ENCODE data around the gene CEBPB. TPM values are rescaled to one million over a fixed set of nuclear protein-coding genes. Genes with fewer than 3 reads are reported as not detected.

CEBPB gene
- polyA plus RNA-seq, 1 donor (not counting 4 experiments of a cell fraction or from before 2014, with no cell fraction given), result 15.8 TPM

DNA sequence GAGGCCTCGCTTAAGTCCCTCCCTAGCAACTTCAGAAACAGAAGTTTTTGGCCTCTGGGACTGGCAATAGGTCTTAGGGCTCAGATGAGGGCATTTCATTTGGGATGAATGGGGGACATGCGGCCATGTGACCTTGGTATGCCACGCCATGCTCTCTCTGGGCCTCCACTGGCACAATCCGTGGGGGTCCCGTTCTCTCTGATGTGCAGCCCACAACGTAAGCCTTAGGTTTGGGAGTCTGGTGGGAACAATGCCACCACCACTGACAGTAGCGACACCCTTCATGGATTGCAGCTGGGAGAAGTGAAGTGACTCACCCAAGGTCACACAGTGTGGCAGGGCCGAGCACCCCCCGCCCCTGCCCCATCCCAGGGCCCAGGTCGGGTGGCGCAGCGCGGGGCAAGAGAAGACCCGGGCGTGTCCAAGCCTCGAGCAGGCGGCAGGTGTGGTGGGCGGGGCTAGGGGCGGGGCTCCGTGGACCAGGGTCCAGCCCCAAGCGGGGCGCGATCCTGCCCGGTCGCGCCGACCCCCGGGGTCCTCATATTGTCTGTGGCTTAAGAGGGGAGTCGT, 864 bp upstream of the CEBPB start:
- TF ChIP-seq EZH2 (IDR thresholded peaks at IDR 0.05; ENCODE audit: low read length) (no peak), CTCF (optimal IDR thresholded peaks at IDR 0.05 in 1 of 3, IDR thresholded peaks at IDR 0.05 in 1 of 3, conservative IDR thresholded peaks at IDR 0.05 in 1 of 3; ENCODE audit: extremely low read depth in 1 of 3, insufficient read depth in 2 of 3, low read length in 3 of 3) (no peak)
- Histone ChIP-seq H2AFZ (ENCODE audit: control insufficient read depth, low read length) (peak overlapping the region; percentile 56), H3K36me3 (ENCODE audit: control insufficient read depth in 2 of 2, extremely low read depth in 1 of 2, insufficient read depth in 2 of 2, low read length in 2 of 2) (peaks cover 2 to 18% of the 10 kb centered on the region in 2 experiments), H3K27ac (ENCODE audit: control insufficient read depth, insufficient read depth, low read length) (no peak overlapping the region), H4K20me1 (ENCODE audit: control insufficient read depth, extremely low read depth, insufficient read depth, low read length) (peaks cover 23% of the 10 kb centered on the region), H3K27me3 (ENCODE audit: control insufficient read depth, extremely low read depth, insufficient read depth, low read length) (no peaks in the 10 kb centered on the region), H3K4me1 (ENCODE audit: control insufficient read depth, extremely low read depth, insufficient read depth, low read length) (peaks cover 18% of the 10 kb centered on the region), H3K9me1 (ENCODE audit: control insufficient read depth, extremely low read depth, insufficient read depth, low read length) (no peaks in the 10 kb centered on the region), H3K9ac (ENCODE audit: control insufficient read depth, extremely low read depth, insufficient read depth, low read length) (peak overlapping the region; percentile 98), H3K4me3 (ENCODE audit: control insufficient read depth in 2 of 3, extremely low read depth in 1 of 3, insufficient read depth in 2 of 3, low read depth in 1 of 3, low read length in 3 of 3) (peak overlapping the region; percentile 34 to 90 (median 78)), H3K9me3 (ENCODE audit: control insufficient read depth, low read depth, low read length) (no peaks in the 10 kb centered on the region), H3K4me2 (ENCODE audit: control insufficient read depth, extremely low read depth, insufficient read depth, low read depth, low read length) (peak overlapping the region; percentile 87), H3K79me2 (ENCODE audit: control insufficient read depth, insufficient read depth, low read length) (peaks cover 27% of the 10 kb centered on the region)
- DNase-seq (ENCODE audit: low read depth, low spot score) (no peak), FAIRE-seq (no peak)
- dilution Hi-C loops (cut with MboI; ENCODE audit: extremely low pct_ligation_motif_present, low sequenced_read_pairs), result no loop called here

- Histone ChIP-seq H3K9ac (ENCODE audit: control insufficient read depth, extremely low read depth, insufficient read depth, low read length) (peak overlapping the region; percentile 98), H3K4me2 (ENCODE audit: control insufficient read depth, extremely low read depth, insufficient read depth, low read depth, low read length) (peak overlapping the region; percentile 54), H3K4me1 (ENCODE audit: control insufficient read depth, extremely low read depth, insufficient read depth, low read length) (peaks cover 18% of the 10 kb centered on the region), H3K27me3 (ENCODE audit: control insufficient read depth, extremely low read depth, insufficient read depth, low read length) (no peaks in the 10 kb centered on the region), H3K9me3 (ENCODE audit: control insufficient read depth, low read depth, low read length) (no peaks in the 10 kb centered on the region), H3K27ac (ENCODE audit: control insufficient read depth, insufficient read depth, low read length) (peak overlapping the region; percentile 90), H3K4me3 (ENCODE audit: control insufficient read depth in 2 of 3, extremely low read depth in 1 of 3, insufficient read depth in 2 of 3, low read depth in 1 of 3, low read length in 3 of 3) (peak overlapping the region; percentile 78 to 94 (median 90)), H2AFZ (ENCODE audit: control insufficient read depth, low read length) (no peak overlapping the region), H3K36me3 (ENCODE audit: control insufficient read depth in 2 of 2, extremely low read depth in 1 of 2, insufficient read depth in 2 of 2, low read length in 2 of 2) (peaks cover 2 to 18% of the 10 kb centered on the region in 2 experiments), H3K79me2 (ENCODE audit: control insufficient read depth, insufficient read depth, low read length) (peaks cover 27% of the 10 kb centered on the region), H4K20me1 (ENCODE audit: control insufficient read depth, extremely low read depth, insufficient read depth, low read length) (peaks cover 26% of the 10 kb centered on the region), H3K9me1 (ENCODE audit: control insufficient read depth, extremely low read depth, insufficient read depth, low read length) (no peaks in the 10 kb centered on the region)
- no peak for FAIRE-seq
- no peak for DNase-seq (ENCODE audit: low read depth, low spot score)
- TF ChIP-seq EZH2 (IDR thresholded peaks at IDR 0.05; ENCODE audit: low read length) (no peak), CTCF (optimal IDR thresholded peaks at IDR 0.05 in 1 of 3, IDR thresholded peaks at IDR 0.05 in 1 of 3, conservative IDR thresholded peaks at IDR 0.05 in 1 of 3; ENCODE audit: extremely low read depth in 1 of 3, insufficient read depth in 2 of 3, low read length in 3 of 3) (no peak)
- dilution Hi-C loops (cut with MboI; ENCODE audit: extremely low pct_ligation_motif_present, low sequenced_read_pairs), result no loop called here
These were observed 474 bp downstream of the CEBPB start for GRCh38 chr20:50191065-50191543.
